NCI-H2196 treated with DMSO at 0.1 percent for 48 hours (cell line): ENCODE data around the gene DSG3.

Source experiments
- DNase-seq: peaks from one replicate; lab custom pipeline; 2025; ENCODE audit not compliant: unreplicated experiment; lab: John Stamatoyannopoulos, UW

Gene DSG3, protein sequence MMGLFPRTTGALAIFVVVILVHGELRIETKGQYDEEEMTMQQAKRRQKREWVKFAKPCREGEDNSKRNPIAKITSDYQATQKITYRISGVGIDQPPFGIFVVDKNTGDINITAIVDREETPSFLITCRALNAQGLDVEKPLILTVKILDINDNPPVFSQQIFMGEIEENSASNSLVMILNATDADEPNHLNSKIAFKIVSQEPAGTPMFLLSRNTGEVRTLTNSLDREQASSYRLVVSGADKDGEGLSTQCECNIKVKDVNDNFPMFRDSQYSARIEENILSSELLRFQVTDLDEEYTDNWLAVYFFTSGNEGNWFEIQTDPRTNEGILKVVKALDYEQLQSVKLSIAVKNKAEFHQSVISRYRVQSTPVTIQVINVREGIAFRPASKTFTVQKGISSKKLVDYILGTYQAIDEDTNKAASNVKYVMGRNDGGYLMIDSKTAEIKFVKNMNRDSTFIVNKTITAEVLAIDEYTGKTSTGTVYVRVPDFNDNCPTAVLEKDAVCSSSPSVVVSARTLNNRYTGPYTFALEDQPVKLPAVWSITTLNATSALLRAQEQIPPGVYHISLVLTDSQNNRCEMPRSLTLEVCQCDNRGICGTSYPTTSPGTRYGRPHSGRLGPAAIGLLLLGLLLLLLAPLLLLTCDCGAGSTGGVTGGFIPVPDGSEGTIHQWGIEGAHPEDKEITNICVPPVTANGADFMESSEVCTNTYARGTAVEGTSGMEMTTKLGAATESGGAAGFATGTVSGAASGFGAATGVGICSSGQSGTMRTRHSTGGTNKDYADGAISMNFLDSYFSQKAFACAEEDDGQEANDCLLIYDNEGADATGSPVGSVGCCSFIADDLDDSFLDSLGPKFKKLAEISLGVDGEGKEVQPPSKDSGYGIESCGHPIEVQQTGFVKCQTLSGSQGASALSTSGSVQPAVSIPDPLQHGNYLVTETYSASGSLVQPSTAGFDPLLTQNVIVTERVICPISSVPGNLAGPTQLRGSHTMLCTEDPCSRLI

DNA sequence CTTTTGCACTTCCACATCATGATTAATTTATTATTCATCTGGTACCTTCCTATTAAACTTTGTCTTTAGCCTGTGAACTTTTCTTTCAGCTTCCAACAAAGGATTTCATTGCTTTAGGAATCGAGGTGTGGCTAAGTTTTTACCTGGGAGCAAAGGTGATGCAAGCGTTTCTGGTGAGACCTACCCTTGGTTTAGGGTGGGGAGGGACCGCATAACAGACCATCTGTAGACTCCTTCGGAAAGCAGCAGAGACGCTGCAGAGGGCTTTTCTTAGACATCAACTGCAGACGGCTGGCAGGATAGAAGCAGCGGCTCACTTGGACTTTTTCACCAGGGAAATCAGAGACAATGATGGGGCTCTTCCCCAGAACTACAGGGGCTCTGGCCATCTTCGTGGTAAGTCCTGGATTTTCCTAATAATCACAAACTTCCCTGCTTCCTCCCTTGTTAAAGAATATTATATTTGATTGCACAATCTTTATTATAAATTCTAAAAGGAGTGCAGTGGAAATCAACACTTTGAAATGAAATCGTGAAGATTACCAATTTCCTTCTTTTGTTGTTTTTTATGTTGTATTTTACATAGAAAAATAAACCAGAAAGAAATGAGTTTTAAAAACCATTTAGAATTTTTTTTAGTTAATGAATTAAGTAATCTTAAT lies at the start of gene DSG3:
Gene DSG3 (plus strand): TSS at position 212 of the 662 bp plus-strand sequence. CDS start 137 bp downstream, at position 349.
- DNase-seq, result no peak

DNA sequence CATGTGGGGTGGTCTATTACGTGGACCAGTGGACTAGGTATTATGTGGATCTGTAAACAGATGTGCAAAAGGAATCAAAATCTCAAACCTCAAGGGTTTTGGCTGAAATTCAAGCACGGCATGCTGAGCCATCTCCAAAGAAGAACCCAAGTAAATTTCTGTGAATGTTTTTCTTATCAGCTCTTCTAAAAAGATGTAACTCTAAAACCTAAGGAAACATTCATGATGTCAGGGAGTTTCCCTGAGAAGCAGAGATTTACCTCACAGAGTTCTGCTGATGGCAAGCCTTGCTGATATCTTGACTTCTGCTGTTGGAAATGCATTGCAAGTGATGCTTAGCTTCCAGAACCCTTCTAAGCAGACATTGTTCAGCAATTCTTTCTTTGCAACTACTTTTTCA lies 49.4 kb upstream of the DSG3 start:
- no peak for DNase-seq

DNA sequence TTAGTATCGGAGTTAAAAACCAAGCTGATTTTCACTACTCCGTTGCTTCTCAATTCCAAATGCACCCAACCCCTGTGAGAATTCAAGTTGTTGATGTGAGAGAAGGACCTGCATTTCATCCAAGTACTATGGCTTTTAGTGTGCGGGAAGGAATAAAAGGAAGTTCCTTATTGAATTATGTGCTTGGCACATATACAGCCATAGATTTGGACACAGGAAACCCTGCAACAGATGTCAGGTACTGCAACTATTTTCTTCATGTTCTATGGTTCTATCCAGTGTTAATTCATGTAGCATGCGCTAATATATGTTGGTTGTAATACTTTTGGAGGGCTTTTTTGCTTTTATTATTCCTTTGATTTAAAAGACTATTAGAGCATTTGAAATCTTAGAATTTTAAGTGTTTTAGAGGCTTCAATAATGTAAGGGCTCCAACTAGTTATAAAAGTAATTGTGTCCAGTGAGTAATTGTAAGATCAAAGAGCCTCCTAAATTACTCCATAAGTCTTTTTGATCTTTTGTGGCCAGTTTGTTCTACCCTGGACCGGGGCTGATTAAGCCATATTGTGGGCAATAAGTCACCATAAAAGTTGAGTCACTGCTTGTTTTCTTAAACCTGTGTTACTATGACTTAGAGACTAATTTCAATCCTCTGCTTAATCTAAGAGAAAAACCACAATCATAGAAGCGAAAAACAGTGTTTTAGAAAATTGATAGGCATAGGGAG lies 48.1 kb upstream of the DSG3 start:
- DNase-seq, result no peak

DNA sequence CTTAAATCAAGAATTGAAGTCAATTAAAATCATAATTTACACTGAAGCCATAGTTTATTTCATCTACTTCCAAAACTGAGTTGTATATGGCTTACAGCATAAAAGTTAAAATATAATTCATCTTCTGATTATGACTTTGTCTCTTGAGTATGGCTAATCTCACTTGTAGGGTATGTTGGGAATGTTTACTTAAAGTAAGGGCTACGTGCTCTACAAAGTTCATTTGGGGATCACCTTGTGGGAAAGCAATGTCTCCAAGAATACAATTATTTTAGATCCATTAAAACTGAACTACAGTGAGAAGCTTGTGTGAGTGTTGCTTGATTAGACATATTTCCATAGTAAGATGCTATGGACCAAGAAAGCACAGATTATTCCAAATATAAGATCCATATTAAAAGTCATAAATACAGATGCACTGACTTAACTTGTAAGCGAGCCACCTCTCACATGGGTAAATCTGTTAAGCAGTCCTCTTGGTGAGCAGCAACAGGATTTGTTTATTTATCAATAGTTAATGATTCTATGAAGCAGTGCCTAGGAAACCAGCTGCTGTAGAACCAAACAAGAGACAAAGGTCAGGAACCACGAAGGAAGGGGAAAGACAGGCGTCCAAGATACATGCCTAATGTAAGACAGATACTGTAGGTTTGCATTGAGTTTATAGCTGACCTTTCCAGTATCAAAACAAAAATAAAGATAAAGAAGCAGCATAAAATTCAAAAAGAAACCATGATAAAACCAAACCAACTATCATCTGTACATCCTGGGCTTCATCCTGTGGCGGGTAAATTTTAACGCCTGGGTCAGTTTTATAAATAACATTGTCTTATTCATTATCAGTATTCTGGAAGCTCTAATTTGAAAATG lies 46.1 kb upstream of the DSG3 start:
- no peak for DNase-seq

DNA sequence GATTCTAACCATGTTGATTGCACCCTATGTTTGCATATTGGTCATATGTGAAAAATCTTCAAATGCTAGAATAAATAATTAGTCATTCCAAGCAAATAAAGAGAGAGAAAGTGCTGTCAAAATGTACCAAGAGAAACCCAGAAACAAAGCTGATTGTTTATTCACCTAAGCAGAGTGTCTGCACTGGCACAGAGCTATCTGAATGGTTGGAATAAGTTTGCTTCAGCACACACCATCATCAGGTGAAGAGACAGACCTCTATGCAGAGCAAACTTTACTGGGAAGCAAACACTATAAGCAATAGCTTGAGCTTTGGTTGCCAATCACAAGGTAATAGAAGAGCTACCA lies 45.5 kb upstream of the DSG3 start:
- DNase-seq, result no peak

DNA sequence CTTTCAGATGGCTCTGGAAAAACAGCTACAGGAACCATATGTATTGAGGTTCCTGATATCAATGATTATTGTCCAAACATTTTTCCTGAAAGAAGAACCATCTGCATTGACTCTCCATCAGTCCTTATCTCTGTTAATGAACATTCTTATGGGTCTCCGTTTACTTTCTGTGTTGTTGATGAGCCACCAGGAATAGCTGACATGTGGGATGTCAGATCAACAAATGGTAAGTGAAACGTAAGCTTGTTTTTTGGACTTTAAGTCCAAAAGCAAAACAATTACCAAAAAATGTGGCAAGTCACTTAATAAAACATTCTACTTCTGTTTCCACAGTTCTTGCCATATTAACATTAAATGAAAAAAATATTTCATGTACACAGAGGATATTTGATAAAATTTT lies 44.1 kb upstream of the DSG3 start:
- DNase-seq, result no peak

DNA sequence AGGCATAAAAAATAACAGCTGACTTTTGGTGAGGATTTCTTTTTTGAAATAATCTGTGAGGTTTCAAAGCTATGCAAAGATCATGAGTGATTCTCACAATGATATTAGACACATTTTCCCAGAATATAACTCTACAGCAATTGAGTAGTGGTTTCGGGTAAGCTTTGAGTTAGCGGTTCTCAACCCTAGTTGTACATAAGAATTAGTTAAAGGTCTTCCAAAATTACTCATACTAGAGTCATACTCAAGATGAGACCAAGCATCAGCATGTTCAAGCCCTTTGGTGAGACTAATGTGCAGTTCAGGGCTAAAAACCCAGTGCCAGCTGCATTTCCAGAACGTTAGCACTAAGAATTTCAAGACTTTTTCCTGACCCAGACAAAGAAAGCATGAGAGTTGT lies 39.9 kb upstream of the DSG3 start:
- no peak for DNase-seq

DNA sequence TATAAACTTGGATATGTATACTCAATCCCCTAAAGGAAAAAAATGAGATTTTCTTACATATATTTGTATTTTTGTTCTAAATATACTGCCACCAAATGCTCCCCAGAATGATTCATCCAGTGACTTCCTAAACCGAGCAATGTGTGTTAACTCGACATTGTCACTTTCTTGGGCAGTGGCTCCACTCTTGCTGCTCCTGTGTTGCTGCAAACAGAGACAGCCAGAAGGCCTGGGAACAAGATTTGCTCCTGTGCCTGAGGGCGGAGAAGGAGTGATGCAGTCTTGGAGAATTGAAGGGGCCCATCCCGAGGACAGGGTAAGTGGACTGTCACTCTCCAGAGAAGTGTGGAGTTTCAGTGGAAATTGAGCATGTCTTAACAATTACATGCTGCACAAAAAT lies 38.3 kb upstream of the DSG3 start:
- no peak for DNase-seq

DNA sequence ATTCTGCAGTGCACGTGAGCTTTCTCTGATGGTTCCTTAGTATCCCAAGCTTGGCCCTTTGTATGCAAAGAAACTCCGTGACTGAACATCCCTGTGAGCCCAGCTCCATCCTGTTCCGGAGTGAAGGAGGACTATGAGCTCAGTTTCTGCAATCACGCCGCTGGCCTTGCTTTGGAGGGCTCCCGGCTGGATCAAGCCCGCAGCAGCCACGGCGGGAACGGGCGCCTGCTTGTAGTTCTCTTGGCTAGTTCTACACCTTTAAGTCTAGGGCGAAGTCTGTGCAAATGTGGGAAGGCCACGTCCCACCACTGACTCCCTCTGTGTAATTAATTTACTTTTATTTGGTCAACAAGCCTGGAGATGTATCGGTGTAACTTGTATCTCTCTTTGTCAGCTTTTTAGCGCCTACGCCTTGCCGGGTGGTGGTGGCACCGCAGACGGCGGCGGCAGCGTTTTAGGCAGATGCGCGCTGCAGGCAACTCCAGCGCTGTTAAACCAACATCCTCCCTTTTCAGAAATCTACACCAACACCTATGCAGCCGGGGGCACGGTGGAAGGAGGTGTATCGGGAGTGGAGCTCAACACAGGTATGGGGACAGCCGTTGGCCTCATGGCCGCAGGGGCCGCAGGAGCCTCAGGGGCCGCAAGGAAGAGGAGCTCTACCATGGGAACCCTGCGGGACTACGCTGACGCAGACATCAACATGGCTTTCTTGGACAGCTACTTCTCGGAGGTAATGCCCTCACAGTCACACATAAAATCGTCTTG lies 36.6 kb upstream of the DSG3 start:
- no peak for DNase-seq

DNA sequence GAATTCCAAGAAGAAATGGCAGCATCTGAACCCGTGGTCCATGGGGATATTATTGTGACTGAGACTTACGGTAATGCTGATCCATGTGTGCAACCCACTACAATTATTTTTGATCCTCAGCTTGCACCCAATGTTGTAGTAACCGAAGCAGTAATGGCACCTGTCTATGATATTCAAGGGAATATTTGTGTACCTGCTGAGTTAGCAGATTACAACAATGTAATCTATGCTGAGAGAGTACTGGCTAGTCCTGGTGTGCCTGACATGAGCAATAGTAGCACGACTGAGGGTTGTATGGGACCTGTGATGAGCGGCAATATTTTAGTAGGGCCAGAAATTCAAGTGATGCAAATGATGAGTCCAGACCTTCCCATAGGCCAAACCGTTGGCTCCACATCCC lies 34.4 kb upstream of the DSG3 start:
- no peak for DNase-seq

DNA sequence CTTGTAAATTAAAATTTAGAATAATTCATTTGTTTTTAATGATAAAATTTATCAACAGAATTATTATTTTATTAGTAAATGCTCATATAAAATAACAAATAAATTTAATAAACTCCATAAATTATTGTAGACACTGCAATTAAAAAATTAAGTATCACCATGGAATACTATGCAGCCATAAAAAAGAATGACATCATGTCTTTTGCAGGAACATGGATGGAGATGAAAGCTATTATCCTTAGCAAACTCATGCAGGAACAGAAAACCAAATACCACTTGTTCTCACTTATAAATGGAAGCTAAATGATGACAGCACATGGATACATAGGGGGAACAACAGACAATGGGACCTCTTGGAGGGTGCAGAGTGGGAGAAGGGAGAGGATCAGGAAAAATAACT lies 29.7 kb upstream of the DSG3 start:
- no peak for DNase-seq

DNA sequence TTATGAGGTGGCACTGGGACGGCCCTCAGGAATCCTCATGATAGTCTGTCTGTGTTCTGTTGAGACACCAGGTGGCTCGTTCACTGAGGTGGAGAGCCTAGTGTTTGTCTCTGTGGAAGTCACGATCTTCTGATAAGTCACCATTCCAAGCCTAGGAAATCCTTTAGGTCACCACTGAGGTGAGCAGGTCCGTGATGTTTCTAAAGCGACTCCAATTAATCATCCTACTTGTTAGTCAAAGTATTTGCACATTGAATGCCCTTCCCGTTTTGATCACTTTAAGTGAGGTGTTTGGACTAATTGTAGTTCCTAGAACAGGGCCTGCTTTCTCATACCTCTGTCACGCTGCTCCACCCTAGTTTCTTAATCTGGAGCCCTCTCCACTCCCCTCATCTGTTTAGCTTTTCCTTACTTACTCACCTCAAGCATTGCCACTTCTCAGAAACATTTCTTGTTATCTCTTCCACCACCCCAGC lies 28.0 kb upstream of the DSG3 start:
- no peak for DNase-seq

DNA sequence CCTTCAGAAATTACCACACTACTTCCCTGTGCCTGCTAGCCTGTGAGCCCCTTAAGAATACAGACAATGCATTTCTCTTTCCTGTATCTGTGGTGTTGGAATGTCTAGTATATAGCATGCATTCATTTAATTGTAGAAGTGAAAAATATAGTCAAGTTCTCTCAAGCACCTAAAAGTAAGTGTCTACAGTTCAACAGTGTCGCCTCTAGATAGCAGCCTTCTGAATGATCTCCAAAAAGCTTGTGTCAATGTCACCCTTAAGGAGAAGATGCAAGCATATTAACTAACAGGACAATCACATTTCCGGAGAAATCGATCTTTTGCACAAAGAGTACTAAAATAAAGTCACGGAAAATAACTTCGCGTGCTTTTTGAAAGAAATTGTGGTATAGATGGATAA lies 27.5 kb upstream of the DSG3 start:
- no peak for DNase-seq

DNA sequence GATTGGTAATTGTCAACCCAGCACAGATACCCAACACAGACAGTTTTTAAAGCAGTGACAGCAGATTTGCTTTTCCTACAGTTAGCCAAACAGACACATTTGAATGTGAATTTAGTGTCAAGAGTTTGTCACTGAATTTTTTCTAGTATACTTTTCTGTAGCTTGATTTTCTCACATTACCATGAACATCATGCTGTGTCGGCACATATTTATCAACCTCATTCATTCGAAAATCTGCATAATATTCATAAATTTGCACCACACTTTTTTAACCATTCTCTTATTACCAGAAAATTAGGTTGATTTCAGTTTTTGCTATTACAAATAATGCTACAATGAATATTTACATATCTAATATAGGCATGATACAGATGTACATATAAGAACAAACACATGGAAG lies 27.0 kb upstream of the DSG3 start:
- no peak for DNase-seq

DNA sequence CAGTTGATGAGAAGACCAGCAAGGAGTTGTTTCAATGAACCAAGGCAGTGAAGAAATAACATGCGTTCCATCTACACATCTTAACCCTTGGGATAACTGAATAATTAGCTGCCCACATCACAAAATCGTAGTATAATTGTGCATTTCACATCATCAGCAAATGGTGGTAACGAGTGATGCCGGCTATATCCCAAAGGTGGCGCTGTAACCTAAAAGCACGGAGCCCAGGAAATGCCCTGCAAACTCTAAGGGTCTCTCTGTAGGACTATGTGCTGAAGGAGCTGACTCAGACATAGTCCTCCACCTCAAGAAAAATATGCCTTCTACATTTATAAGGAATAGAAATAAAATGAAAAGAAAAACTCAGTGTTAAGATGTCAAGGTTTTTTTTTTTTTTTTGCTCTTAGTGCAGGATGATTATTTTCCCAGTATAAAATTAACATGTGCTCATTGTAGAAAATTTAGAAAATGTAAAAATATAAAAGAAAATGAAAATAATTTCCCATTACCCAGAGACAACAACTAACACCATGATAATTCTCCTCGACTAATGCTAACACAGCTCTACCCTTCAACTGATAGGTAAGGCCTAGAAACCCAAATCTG lies 23.1 kb upstream of the DSG3 start:
- DNase-seq, result no peak

DNA sequence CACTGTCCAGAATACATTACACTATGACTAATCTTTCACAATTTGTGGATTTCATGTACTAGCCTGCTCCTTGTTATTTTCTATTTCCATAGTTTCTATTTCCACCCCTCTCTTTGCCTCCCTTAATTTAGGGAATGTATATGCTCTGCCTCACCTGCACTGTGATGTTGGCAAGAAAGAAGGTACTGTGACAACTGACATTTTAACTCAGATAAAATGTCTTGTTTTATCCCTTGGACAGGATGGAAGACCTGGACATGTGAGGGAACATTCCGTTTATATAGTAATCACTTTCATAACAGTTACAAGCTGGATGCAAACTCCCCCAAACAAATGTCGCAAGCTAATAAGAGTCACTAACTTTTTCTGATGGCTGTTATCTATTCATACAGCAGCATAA lies 21.5 kb upstream of the DSG3 start:
- no peak for DNase-seq

DNA sequence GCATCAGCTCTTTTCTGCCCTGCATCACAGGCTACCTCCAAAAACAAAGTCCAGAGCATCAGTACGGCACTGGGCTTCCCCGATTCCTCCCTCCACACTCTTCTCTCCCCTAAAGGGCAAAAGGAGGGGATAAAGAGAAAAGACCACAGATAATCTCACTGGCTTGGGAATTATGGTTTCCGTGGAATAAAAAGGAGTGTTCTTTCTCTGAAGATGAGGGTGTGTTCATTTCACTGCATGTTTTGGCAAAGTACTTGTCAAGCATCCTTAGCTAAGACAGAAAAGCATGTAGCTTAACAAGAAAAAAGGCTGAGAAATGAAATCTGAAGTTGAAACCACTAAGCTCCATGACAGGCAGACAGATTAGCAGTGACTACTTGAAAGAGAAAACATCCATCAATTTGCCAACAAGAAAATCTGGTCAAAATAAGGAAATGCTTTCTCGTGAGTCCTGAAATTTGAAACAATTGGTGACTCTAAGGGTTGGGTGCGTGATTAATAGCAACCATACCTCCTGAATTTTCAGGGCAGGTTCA lies 20.6 kb upstream of the DSG3 start:
- no peak for DNase-seq

DNA sequence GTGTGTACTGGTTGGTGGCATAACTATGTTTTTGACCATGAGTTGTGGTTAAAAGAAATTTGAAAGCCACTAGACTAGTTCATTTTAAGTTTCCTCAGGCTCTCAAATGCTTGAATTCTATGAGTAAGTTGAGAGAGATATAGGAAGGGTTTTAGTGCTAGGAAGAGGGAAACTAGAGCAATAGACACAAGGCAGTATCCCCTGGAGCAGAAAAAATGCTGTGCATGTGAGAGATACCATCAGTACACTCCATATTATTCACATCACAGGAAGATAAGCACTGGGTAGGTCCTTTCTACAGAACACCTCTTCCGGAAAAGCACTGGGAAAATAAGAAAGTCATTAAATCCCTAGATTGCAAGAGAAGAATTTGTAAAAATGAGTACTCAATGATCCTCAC lies 19.3 kb upstream of the DSG3 start:
- DNase-seq, result no peak
